Esophagus squamous epithelium (tissue), 5 donors: ENCODE measurements around the gene STAT6. TPM values are rescaled to one million over a fixed set of nuclear protein-coding genes. Genes with fewer than 3 reads are reported as not detected.

ENCODE experiments used
- DNase-seq: peaks from one replicate; lab custom pipeline; 2025; lab: John Stamatoyannopoulos, UW
- H3K27ac ChIP-seq, 4 donors: fragments of 200-600 bp; sonication (generic); one replicate each; pipeline ENCODE4 v1.5.1; 2016 to 2019; ENCODE audit warnings: mild to moderate bottlenecking in 1 of 4
- H3K27me3 ChIP-seq, 4 donors: fragments of 200-600 bp; sonication (generic); 1 replicate in 3 of 4; 2 replicates in 1 of 4; pipeline versions ENCODE4 v1.5.1 to v1.6.0; 2017 to 2021; ENCODE audit warnings: antibody characterized with exemption in 1 of 4
- H3K36me3 ChIP-seq, 3 donors: fragments of 200-600 bp; sonication (generic); one replicate each; pipeline ENCODE4 v1.5.1; 2016 to 2019
- H3K4me1 ChIP-seq, 3 donors: fragments of 200-600 bp; sonication (generic); one replicate each; pipeline ENCODE4 v1.5.1; 2017 to 2019
- H3K4me3 ChIP-seq, 4 donors: fragments of 200-600 bp; sonication (generic); 1 replicate in 3 of 4; 2 replicates in 1 of 4; pipeline ENCODE4 v1.5.1; 2016 to 2019; ENCODE audit warnings: mild to moderate bottlenecking in 2 of 4, moderate library complexity in 1 of 4
- H3K9me3 ChIP-seq, 3 donors: fragments of 200-600 bp; sonication (generic); one replicate each; pipeline ENCODE4 v1.5.1; 2016 to 2019
- POLR2A ChIP-seq, 4 donors: fragments of 450-650 bp; IDR thresholded peaks; one replicate each; pipeline ENCODE4 v1.6.1; 2017; ENCODE audit warnings: antibody characterized with exemption in 4 of 4, mild to moderate bottlenecking in 4 of 4, moderate library complexity in 3 of 4
- WGBS, 2 donors: methylation state at CpG; one replicate each; pipeline ENCODE4 v1.1.5; 2018; 5-methylcytosine and 5-hydroxymethylcytosine counted together
- intact Hi-C: fragments of 100-400 bp; cut with DNase I; formaldehyde crosslinking; loops from one replicate; pipeline ENCODE4 v1.15.0; 2022
- total RNA-seq, 4 donors: library from RNA; depleted of rRNA; stranded (reverse); fragments of >200 nt; gene quantifications; one replicate each; pipeline ENCODE4 v1.1.0, GENCODE V29; 2016
- TF ChIP-seq, protein P1 (sequence below), 6 experiments: fragments of 450-650 bp in 4 of 6; fragments of 200-600 bp in 2 of 6; sonication (generic) in 2 of 6; IDR thresholded peaks; one replicate each; pipeline ENCODE4 v1.5.1; 2016 to 2019; ENCODE audit warnings: antibody characterized with exemption in 6 of 6, mild to moderate bottlenecking in 4 of 6, moderate library complexity in 4 of 6
- donor health status: DM: yes; HTN: yes; CAD: no.

The STAT6 gene
- total RNA-seq, 4 donors from 2014 or later, result 72.7 to 138 (median 102) TPM

DNA sequence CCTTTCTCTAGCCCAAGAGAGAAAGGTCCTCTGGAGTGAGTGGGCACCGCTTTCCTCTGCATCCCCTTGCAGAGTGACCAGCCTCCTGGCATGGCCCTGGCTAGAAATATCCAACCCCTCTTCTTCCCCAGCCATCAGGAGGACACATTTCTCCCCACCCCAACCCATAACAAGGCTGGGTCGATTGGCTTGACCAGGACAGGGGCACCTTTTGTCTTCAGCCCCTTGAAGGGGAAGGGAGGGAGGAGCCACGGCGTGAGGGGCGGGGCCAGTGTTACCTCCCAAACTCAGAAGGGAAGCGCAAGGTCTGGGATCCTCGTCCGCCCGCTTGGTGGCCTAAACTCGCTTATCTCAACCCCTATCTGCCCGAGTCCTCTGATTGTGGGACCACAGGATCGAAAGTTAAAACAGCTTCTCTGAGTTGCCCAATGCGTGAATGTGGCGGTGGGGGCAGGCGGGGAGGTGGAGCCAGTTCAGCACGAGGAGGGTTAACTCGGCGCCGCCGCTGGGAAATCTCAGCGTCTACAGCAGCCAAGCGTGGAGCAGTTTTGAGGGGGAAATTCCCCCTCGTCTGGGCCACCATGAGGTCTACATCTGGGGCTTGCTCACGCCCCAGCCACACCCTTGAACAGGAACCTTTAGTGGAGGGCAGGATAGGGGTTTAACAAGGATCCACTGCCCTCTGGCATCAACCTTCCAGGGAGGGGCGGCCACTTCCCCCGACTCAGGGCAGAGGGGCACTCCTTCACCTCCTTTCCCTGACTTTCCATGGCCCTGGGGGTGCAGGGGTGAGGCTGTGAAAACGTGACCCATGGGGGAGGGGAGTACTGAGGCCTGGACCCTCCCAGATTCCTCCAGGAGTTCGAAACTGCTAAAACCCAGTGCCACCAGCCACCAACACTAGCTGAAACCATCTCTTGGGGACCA is 795 bp downstream of the STAT6 start:
- H3K36me3 ChIP-seq, result peaks cover 15 to 40% (median 16%) of the 10 kb centered on the region in 3 donors
- DNase-seq, result no peak
- WGBS, 2 donors, result 2 to 8% methylated on average over 11 to 16 of the region's 28 CpGs
- H3K9me3 ChIP-seq, result no peaks in the 10 kb centered on the region
- intact Hi-C loops, result no loop called here
- H3K27ac ChIP-seq, result peak overlapping the region; percentile 98 to 99 (median 99)
- TF ChIP-seq, protein P1, sequence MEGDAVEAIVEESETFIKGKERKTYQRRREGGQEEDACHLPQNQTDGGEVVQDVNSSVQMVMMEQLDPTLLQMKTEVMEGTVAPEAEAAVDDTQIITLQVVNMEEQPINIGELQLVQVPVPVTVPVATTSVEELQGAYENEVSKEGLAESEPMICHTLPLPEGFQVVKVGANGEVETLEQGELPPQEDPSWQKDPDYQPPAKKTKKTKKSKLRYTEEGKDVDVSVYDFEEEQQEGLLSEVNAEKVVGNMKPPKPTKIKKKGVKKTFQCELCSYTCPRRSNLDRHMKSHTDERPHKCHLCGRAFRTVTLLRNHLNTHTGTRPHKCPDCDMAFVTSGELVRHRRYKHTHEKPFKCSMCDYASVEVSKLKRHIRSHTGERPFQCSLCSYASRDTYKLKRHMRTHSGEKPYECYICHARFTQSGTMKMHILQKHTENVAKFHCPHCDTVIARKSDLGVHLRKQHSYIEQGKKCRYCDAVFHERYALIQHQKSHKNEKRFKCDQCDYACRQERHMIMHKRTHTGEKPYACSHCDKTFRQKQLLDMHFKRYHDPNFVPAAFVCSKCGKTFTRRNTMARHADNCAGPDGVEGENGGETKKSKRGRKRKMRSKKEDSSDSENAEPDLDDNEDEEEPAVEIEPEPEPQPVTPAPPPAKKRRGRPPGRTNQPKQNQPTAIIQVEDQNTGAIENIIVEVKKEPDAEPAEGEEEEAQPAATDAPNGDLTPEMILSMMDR (IDR thresholded peaks at IDR 0.05), result no peak
- peak in 1 of 4 donors; percentile 49 for TF ChIP-seq POLR2A (IDR thresholded peaks at IDR 0.05)
- no peaks in the 10 kb centered on the region for H3K27me3 ChIP-seq
- H3K4me3 ChIP-seq, result peak overlapping the region; percentile 66 to 79 (median 68)
- H3K4me1 ChIP-seq, result peaks cover 32 to 60% (median 32%) of the 10 kb centered on the region in 3 donors

DNA sequence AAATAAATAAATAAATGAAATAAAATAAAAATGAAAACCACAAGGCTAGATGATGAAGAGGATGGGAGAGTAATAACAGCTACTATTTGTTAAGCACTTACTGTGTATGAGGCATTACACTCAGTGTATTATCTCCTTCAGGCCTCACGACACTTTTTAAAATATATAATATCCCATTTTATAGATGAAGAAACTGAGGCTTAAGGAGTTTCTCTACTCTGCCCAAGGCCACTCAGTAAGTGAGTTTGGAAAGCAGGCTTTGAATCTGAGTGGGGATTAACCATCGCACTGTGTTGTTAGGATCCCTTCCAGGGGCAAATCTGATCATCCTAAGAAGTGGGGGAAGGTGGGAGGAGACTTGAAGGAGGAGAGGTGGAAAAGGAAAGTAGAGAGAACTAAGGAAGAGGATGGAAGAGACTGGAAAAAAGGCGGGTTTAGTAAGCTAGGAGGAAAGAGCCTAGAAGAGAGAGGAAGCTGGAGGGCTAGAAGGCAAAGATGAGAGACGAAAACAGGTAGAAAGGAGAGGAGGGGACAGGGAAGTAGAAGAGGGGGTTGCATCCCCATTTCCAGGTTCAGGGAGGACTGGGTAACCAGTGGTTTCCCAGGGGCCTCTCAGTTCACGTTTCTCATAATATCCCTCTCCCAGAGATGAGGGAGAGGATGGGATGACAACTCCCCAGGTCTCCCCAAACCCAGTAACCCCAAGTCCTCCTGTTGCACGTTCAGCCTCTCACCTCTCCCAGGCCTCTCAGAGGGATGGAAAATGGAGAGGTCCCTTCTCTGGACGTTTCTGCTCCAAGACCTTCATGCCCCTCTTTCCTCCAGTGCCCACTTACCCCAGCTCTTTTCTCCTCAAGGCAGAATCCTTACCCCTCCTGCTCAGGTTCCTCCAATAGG is 1.7 kb downstream of the STAT6 start:
- peaks cover 32 to 60% (median 32%) of the 10 kb centered on the region in 3 donors for H3K4me1 ChIP-seq
- TF ChIP-seq, protein P1 (IDR thresholded peaks at IDR 0.05), result no peak
- TF ChIP-seq POLR2A (IDR thresholded peaks at IDR 0.05), result no peak

DNA sequence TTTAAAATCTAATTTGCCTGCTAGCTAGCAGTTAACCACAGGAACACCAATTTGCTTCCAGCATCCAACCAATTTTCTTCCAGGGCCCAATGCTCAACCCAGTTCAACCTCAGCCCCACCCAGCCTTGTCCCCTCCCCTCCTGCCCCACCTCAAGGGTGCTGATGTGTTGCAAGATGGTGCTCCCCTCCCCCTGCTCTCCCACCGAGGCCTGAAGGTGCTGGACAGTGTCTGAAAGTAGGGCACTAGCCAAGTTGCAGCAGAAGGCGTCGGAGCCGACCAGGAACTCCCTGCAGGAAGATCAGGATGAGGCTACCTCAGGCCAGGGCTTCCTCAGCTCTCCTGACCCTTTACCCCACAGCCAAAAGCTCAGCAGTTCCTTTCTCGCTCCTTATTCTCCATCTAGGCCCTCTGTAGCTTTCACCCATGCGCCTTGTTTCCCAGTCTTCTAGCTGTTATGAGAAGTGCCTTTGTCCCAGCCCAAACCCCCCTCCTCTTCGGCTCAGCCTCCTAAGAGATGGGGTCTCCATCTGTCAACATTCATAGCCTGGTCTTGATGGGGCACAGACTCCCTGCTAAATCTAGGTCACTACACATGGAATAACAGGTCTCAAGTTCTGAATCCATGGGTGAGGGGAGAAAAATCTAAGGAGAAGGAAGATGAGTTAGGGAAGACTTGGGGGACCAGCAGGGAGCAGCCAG is 3.6 kb downstream of the STAT6 start:
- no peak for DNase-seq
- Histone ChIP-seq H3K9me3 (no peaks in the 10 kb centered on the region), H3K27ac (peak overlapping the region in 1 of 4 donors; percentile 25), H3K27me3 (no peaks in the 10 kb centered on the region), H3K4me1 (peaks cover 30 to 56% (median 31%) of the 10 kb centered on the region in 3 donors), H3K4me3 (no peak overlapping the region), H3K36me3 (peaks cover 20 to 67% (median 30%) of the 10 kb centered on the region in 3 donors)
- TF ChIP-seq POLR2A (IDR thresholded peaks at IDR 0.05), result no peak
- TF ChIP-seq, protein P1 (IDR thresholded peaks at IDR 0.05), result no peak
- 63 to 78% methylated on average over 6 to 7 of the region's 7 CpGs for WGBS, 2 donors
- intact Hi-C loops, result no loop called here

More for the DNA sequence above, 1.7 kb downstream of the STAT6 start:
- no peaks in the 10 kb centered on the region for H3K27me3 ChIP-seq
- peak overlapping the region; percentile 98 to 99 (median 99) for H3K27ac ChIP-seq
- intact Hi-C loops, result no loop called here
- DNase-seq, result no peak
- H3K36me3 ChIP-seq, result peaks cover 20 to 50% (median 21%) of the 10 kb centered on the region in 3 donors
- WGBS, 2 donors, result 33 to 40% methylated on average over 7 of the region's 7 CpGs
- H3K9me3 ChIP-seq, result no peaks in the 10 kb centered on the region
- H3K4me3 ChIP-seq, result peak overlapping the region; percentile 66 to 79 (median 68)

DNA sequence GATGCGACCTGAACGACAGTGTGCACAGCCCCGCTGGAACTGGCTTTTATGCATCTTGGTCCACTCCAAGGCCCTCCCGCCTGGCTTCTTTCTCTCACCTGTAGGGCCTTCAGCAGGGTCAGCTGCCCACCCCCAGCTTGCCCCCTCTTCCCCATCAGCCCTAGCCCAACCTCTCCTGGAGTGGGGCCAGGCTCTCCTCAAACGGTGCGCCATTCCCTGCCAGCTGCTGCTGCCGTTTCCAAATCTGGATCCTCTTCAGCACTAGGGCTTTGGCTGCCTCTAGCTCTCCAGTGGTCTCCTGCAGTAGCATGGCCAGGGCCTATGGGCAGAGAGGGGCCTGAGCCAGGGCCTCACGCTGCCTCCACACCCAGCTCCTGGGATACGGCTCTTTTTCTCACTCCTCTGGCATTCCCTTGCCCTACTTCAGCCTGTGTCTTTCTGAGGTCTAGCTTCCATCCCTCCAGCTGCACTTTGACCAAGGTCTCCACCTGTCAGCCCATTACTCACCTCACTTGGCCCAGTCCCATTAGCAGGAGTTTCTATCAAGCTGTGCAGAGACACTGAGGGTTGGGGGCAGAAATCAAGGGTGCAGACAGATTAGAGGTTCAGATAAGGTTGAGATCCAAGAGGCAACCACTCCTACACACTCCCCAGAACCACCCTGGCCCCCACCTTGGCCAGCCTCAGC is 5.0 kb downstream of the STAT6 start:
- Histone ChIP-seq H3K27ac (no peak overlapping the region), H3K36me3 (peaks cover 20 to 82% (median 30%) of the 10 kb centered on the region in 3 donors), H3K9me3 (no peaks in the 10 kb centered on the region), H3K27me3 (no peaks in the 10 kb centered on the region), H3K4me1 (peaks cover 25 to 56% (median 28%) of the 10 kb centered on the region in 3 donors), H3K4me3 (no peak overlapping the region)
- DNase-seq, result no peak
- TF ChIP-seq, protein P1 (IDR thresholded peaks at IDR 0.05), result no peak
- no peak for TF ChIP-seq POLR2A (IDR thresholded peaks at IDR 0.05)
- 70 to 82% methylated on average over 9 of the region's 9 CpGs for WGBS, 2 donors
- intact Hi-C loops, result no loop called here
